Cardiac fibroblast (primary cell): Measurements from ENCODE around the gene MRPL27.
"Not testable (repeated sequence)": the region's sequence is repeated elsewhere in the genome, so short reads cannot be mapped to it uniquely, and the experiment has no call there.

Experiments
- DNase-seq, 2 donors: peaks; one replicate each; pipeline versions ENCODE4 v3.0.0 to v3.0.0-alpha.2; 2010; ENCODE audit warnings: low read depth in 2 of 2
- H3K4me3 ChIP-seq, 2 donors: replicated peaks in 1 of 2; 1 replicate in 1 of 2; 2 replicates in 1 of 2; pipeline ENCODE4 v1.5.1; 2011; ENCODE audit warnings: low read depth in 2 of 2, low read length in 2 of 2, mild to moderate bottlenecking in 2 of 2, moderate library complexity in 1 of 2
- CTCF ChIP-seq: IDR thresholded peaks from one replicate; pipeline ENCODE4 v1.5.1; 2011; ENCODE audit warnings: low read depth, mild to moderate bottlenecking, low read length, inconsistent platforms

The MRPL27 gene

GRCh38 chr17:50412188-50412732 is 39.3 kb upstream of the MRPL27 start:
- H3K4me3 ChIP-seq = no peak overlapping the region
- TF ChIP-seq CTCF = no peak
- no peak for DNase-seq

DNA sequence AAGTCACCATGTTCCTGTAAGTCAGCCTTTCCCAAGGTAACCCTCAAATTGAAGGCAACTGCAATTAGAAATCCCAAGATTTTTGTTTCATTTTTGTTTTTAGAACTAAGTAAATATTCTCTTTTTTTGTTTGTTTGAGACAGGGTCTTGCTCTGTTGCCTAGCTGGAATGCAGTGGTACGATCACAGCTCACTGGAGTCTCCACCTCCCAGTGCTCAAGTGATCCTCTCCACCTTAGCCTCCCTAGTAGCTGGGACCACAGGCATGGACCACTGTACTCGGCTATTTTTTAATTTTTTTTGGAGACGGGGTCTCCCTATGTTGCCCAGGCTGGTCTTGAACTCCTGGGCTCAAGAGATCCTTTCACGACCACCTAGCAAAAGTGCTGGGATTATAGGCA is 34.9 kb upstream of the MRPL27 start:
- no peak for TF ChIP-seq CTCF
- no peak overlapping the region for H3K4me3 ChIP-seq
- DNase-seq = no peak

GRCh38 chr17:50406578-50406977 is 33.6 kb upstream of the MRPL27 start:
- no peak for TF ChIP-seq CTCF
- no peak for DNase-seq
- no peak overlapping the region for H3K4me3 ChIP-seq

DNA sequence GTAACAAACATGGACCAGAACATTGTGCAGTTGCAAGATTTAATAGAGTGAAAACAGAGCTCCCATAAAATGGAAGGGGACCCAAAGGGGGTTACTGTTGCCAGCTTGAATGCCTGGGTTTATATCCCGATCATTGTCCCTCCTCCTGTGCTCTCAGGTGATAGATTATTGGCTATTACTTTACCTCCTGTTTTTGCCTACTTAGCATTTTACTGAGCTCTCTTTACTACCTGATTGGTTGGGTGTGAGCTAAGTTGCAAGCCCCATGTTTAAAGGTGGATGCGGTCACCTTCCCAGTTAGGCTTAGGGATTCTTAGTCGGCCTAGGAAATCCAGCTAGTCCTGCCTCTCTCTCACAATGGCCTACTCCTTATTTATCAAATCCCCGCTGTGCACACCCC is 32.4 kb upstream of the MRPL27 start:
- H3K4me3 ChIP-seq, DNase-seq: not testable (repeated sequence)

DNA sequence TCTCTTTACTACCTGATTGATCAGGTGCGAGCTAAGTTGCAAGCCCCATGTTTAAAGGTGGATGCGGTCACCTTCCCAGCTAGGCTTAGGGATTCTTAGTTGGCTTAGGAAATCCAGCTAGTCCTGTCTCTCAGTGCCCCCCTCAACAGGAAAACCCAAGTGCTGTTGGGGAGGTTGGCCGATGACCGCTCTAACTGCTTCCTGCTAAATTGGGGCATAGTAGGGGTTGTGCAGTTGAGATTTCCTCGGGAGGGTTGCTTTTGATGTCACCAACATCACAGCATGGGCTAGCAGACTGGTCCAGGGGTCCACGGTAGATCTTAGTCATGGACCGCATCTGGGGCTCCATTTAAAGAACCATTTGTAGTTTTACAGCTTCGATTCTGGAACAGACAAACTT is 26.6 kb upstream of the MRPL27 start:
- H3K4me3 ChIP-seq, DNase-seq: not testable (repeated sequence)

DNA sequence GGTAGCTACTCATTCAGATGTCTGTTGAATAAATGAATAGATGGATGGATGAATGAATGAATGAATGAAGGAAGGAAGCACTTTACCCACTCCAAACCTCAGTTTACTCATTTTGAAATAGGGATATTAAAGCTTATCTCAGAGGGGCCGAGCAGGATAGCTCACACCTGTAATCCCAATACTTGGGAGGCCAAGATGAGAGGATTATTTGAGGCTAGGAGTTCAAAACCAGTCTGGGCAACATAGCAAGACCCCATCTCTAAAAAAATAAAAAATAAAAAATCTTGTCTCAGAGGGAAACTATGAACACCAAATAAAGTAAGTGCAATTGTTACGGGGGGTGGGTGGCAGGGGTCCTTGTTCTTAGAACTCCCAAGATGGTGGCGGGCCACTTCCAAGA is 25.7 kb upstream of the MRPL27 start:
- DNase-seq, H3K4me3 ChIP-seq: not testable (repeated sequence)

GRCh38 chr17:50397919-50398285 is 24.9 kb upstream of the MRPL27 start:
- peak overlapping the region in 1 of 2 donors; percentile 100 for H3K4me3 ChIP-seq
- DNase-seq = no peak
- no peak for TF ChIP-seq CTCF

DNA sequence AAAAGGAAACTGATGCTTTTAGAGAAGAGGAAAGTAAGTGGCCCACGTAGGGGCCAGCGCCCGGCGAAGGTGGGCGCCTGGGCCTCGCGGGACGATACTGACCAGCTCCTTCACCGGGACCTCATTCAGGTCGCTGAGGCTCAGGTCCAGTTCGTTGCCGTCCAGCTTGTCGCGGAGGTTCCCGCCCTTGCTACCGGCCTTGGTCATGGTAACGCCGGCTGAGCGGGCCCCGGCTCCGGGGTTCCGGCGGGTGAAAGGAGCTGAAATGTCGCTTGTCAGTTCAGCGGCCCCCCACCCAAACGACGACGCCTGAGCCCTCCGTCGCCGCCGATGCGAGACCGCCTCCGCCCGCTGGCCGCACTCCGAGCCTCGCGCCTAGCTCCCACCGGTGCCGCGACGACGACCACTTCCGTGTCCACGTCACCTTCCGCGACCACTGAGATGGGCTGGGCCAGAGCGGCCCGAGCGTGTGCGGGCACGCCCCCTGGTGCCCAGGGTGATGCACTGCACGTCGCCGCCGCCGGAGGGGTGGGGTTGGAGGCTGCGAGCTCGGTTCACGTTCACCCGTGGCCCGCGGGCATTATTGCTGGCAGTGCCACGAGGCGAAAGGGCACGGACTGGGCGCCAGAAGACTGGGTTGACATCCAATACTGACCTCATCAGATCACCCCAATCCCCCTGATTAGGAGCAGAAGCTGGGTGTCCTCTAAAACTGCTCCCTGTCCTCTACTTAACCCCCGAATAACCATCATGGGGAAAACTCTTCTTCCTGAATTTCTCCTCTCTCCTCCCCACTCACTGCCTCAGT is 24.3 kb upstream of the MRPL27 start, which contains the start of gene LRRC59:
TSS of gene LRRC59 (minus strand) at position 413 of the 808 bp plus-strand sequence. CDS start at position 207, 206 bp downstream.
- peak; percentile 85 to 86 for DNase-seq
- TF ChIP-seq CTCF = peak; percentile 90
- H3K4me3 ChIP-seq = peak within 1 kb of the TSS; percentile 99 to 100
